ENCODE data around the gene SCARB2. TPM values are rescaled to one million over a fixed set of nuclear protein-coding genes. Genes with fewer than 3 reads are reported as not detected.

The SCARB2 gene
- total RNA-seq, 1 donor from 2014 or later, result 190 TPM

DNA sequence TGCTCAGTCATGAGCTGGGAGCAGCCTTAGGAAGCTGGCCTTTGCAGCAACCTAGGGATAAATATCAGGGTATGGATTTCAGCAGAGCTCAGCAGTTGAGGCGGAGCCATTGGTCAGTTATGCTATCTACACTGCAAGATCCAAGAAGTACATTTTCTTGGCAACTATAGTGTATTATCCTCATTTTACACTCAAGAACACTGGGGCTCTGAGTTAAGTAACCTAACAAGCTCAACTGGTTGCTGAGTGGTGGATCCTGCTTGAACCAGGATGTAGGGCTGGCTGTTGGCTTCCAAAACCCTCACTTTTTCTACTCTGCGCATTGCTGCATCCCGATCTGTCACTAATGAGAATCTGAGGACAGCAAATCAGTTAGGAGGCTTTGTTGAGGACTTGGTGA lies 1.5 kb upstream of the SCARB2 start:
- TF ChIP-seq, protein P1, sequence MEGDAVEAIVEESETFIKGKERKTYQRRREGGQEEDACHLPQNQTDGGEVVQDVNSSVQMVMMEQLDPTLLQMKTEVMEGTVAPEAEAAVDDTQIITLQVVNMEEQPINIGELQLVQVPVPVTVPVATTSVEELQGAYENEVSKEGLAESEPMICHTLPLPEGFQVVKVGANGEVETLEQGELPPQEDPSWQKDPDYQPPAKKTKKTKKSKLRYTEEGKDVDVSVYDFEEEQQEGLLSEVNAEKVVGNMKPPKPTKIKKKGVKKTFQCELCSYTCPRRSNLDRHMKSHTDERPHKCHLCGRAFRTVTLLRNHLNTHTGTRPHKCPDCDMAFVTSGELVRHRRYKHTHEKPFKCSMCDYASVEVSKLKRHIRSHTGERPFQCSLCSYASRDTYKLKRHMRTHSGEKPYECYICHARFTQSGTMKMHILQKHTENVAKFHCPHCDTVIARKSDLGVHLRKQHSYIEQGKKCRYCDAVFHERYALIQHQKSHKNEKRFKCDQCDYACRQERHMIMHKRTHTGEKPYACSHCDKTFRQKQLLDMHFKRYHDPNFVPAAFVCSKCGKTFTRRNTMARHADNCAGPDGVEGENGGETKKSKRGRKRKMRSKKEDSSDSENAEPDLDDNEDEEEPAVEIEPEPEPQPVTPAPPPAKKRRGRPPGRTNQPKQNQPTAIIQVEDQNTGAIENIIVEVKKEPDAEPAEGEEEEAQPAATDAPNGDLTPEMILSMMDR (IDR thresholded peaks at IDR 0.05), result no peak
- no peak for ATAC-seq
- Histone ChIP-seq H3K4me1 (peaks cover 74% of the 10 kb centered on the region), H3K36me3 (no peaks in the 10 kb centered on the region), H3K4me3 (peak overlapping the region; percentile 82), H3K27ac (peak overlapping the region; percentile 97), H3K9me3 (no peaks in the 10 kb centered on the region), H3K27me3 (no peaks in the 10 kb centered on the region)
- intact Hi-C loops (cut with DNase I), result no loop called here
- DNase-seq, result no peak

- TF ChIP-seq, protein P1 (IDR thresholded peaks at IDR 0.05), result no peak
- H3K27ac ChIP-seq, result peak overlapping the region; percentile 97
- ATAC-seq, result peak; percentile 3
- no peaks in the 10 kb centered on the region for H3K27me3 ChIP-seq
- H3K4me3 ChIP-seq, result peak overlapping the region; percentile 82
- intact Hi-C loops (cut with DNase I), result no loop called here
- no peaks in the 10 kb centered on the region for H3K9me3 ChIP-seq
- peaks cover 77% of the 10 kb centered on the region for H3K4me1 ChIP-seq
- DNase-seq, result no peak
- no peaks in the 10 kb centered on the region for H3K36me3 ChIP-seq
These were observed 602 bp upstream of the SCARB2 start for GRCh38 chr4:76214177-76214675.

DNA sequence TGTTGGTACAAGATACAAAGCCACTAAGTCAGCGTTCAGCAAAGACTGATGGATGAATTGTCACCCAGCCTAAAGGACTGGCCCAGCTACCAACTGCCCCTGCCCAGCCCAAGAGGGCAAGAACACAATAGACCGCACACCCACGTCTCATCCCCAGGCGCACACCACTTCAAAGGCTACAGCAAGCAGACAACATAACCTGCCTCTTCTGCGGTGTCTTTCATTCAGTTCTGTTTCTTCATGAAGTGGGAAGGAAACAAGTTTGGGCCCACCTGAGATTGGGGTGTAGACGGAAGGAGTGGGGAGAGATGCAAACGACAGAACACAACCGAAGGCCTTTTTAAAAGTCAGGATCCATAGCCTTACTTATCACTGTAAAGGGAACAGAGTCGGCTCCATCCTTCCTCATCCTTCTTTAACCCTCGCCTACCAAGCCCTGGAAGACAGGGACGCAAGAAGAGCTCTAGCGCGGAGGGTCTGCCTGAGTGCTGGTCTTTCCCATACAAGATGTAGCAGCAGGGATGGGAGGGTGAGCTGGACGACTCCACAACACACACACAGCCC lies 691 bp downstream of the SCARB2 start:
- Histone ChIP-seq H3K9me3 (no peaks in the 10 kb centered on the region), H3K27ac (peak overlapping the region; percentile 97), H3K36me3 (no peaks in the 10 kb centered on the region), H3K4me3 (peak overlapping the region; percentile 82), H3K4me1 (peaks cover 75% of the 10 kb centered on the region), H3K27me3 (no peaks in the 10 kb centered on the region)
- no peak for DNase-seq
- no peak for ATAC-seq
- intact Hi-C loops (cut with DNase I), result no loop called here
- TF ChIP-seq, protein P1 (IDR thresholded peaks at IDR 0.05), result no peak

DNA sequence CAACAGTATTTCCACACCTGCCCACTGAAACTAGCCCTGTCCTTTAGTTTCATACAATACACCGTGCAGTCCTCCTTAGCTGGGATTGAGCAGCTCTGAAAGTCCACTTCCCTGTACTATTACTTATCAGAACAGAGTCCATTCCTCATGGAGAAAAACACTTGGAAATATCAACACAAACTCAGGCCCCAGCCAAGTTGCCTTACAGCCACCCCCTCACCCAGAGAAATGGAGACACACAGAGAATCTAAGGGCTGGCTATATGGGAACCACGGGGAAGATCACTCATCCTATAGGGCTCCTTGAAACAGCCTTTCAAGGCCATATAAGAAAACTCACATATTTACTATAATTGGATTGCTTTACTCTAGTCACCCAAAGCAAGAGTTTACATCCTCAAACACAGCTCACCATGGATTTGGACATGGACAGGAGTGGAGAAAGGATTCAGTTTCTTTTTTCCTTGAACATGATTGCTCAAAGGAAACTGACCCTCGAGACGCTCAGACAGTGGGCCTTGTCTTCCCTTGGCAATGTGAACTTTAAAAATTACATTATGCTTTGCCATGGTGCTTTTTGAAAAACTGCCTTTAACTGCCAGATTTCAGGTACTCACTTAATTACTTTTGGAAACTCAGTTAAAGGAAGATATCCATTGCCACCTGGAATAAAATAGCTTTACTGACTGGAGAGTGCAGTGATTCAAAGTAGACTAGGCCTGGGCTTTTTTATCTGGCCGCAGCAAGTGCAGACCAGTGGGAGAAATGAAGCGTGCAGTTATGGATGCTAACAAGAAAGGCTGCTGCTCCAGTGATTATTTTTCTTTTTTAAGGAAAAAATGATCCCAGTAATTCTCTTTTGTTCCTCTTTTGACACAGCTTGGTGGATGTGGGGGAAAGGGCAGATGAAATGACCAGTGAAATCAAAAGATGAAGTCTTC lies 1.6 kb downstream of the SCARB2 start:
- peaks cover 76% of the 10 kb centered on the region for H3K4me1 ChIP-seq
- intact Hi-C loops (cut with DNase I), result no loop called here
- H3K36me3 ChIP-seq, result no peaks in the 10 kb centered on the region
- ATAC-seq (no peak), DNase-seq (no peak)
- no peaks in the 10 kb centered on the region for H3K27me3 ChIP-seq
- peak overlapping the region; percentile 82 for H3K4me3 ChIP-seq
- TF ChIP-seq, protein P1 (IDR thresholded peaks at IDR 0.05), result no peak
- no peaks in the 10 kb centered on the region for H3K9me3 ChIP-seq
- H3K27ac ChIP-seq, result peak overlapping the region; percentile 97

GRCh38 chr4:76210452-76210851 lies 3.2 kb downstream of the SCARB2 start:
- Histone ChIP-seq H3K27me3 (no peaks in the 10 kb centered on the region), H3K9me3 (no peaks in the 10 kb centered on the region), H3K4me3 (peak overlapping the region; percentile 82), H3K4me1 (peaks cover 79% of the 10 kb centered on the region), H3K27ac (peak overlapping the region; percentile 97), H3K36me3 (no peaks in the 10 kb centered on the region)
- intact Hi-C loops (cut with DNase I), result no loop called here
- TF ChIP-seq, protein P1 (IDR thresholded peaks at IDR 0.05), result no peak
- ATAC-seq, result no peak
- no peak for DNase-seq
